Hematopoietic multipotent progenitor cell treated with erythropoietin and hydrocortisone succinate and interleukin-3 and kit ligand, for 8 days (in vitro differentiated cells): ENCODE measurements around the gene TOR1AIP2.
A peak's percentile ranks its signal among the peaks of the same experiment; 100 is the strongest.
"Not testable (repeated sequence)": the region's sequence is repeated elsewhere in the genome, so short reads cannot be mapped to it uniquely, and the experiment has no call there.

Source experiments
- DNase-seq: peaks from one replicate; pipeline ENCODE4 v3.0.0-alpha.2; 2015

The TOR1AIP2 gene

GRCh38 chr1:179875596-179876299, 1.9 kb downstream of the TOR1AIP2 start:
- DNase-seq: no peak

GRCh38 chr1:179873438-179873851, 4.2 kb downstream of the TOR1AIP2 start:
- DNase-seq: no peak

GRCh38 chr1:179872558-179872957, 5.0 kb downstream of the TOR1AIP2 start:
- DNase-seq: no peak

- no peak for DNase-seq
Observed at GRCh38 chr1:179871940-179872339, 5.7 kb downstream of the TOR1AIP2 start.

GRCh38 chr1:179870870-179871269, 6.7 kb downstream of the TOR1AIP2 start:
- no peak for DNase-seq

- peak; percentile 72 for DNase-seq
Observed at GRCh38 chr1:179867493-179868330, 9.9 kb downstream of the TOR1AIP2 start.

GRCh38 chr1:179866616-179867015, 11.0 kb downstream of the TOR1AIP2 start:
- no peak for DNase-seq

- no peak for DNase-seq
Observed at GRCh38 chr1:179865377-179865776, 12.2 kb downstream of the TOR1AIP2 start.

GRCh38 chr1:179860652-179861051, 17.0 kb downstream of the TOR1AIP2 start:
- no peak for DNase-seq

GRCh38 chr1:179857009-179857408, 20.6 kb downstream of the TOR1AIP2 start:
- no peak for DNase-seq

- no peak for DNase-seq
Observed at GRCh38 chr1:179856296-179856695, 21.3 kb downstream of the TOR1AIP2 start.

- not testable (repeated sequence) for DNase-seq
Observed at GRCh38 chr1:179855831-179856230, 21.8 kb downstream of the TOR1AIP2 start.

GRCh38 chr1:179853102-179853501, 24.5 kb downstream of the TOR1AIP2 start:
- DNase-seq: no peak

- DNase-seq: no peak
Observed at GRCh38 chr1:179848233-179848632, 29.4 kb downstream of the TOR1AIP2 start.

GRCh38 chr1:179840107-179840506, 37.5 kb downstream of the TOR1AIP2 start:
- DNase-seq: no peak

GRCh38 chr1:179836686-179837445, 40.7 kb downstream of the TOR1AIP2 start:
- not testable (repeated sequence) for DNase-seq

GRCh38 chr1:179831852-179832699, 45.5 kb downstream of the TOR1AIP2 start:
- DNase-seq: no peak

- no peak for DNase-seq
Observed at GRCh38 chr1:179831225-179831624, 46.4 kb downstream of the TOR1AIP2 start.

- no peak for DNase-seq
Observed at GRCh38 chr1:179828554-179829110, 49.0 kb downstream of the TOR1AIP2 start.

- no peak for DNase-seq
Observed at GRCh38 chr1:179826626-179827280, 50.9 kb downstream of the TOR1AIP2 start.

GRCh38 chr1:179825798-179826460, 51.7 kb downstream of the TOR1AIP2 start:
- DNase-seq: no peak
